Measurements from ENCODE around the gene MYADML2.

- no peak for TF ChIP-seq RAD21 (IDR thresholded peaks at IDR 0.05; ENCODE audit: low read depth)
- TF ChIP-seq TEAD4 (IDR thresholded peaks at IDR 0.05), result no peak
- TF ChIP-seq, protein P1, sequence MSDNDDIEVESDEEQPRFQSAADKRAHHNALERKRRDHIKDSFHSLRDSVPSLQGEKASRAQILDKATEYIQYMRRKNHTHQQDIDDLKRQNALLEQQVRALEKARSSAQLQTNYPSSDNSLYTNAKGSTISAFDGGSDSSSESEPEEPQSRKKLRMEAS (IDR thresholded peaks at IDR 0.05), result no peak
- TF ChIP-seq TCF12 (IDR thresholded peaks at IDR 0.05; ENCODE audit: low read depth), result no peak
- no peak for TF ChIP-seq CEBPB (IDR thresholded peaks at IDR 0.05)
- TF ChIP-seq FOXM1 (IDR thresholded peaks at IDR 0.05; ENCODE audit: borderline replicate concordance, low read depth), result no peak
- no peak for TF ChIP-seq EP300 (IDR thresholded peaks at IDR 0.05; ENCODE audit: borderline replicate concordance)
- TF ChIP-seq YY1 (IDR thresholded peaks at IDR 0.05; ENCODE audit: low read depth), result no peak
- TF ChIP-seq, protein P2, sequence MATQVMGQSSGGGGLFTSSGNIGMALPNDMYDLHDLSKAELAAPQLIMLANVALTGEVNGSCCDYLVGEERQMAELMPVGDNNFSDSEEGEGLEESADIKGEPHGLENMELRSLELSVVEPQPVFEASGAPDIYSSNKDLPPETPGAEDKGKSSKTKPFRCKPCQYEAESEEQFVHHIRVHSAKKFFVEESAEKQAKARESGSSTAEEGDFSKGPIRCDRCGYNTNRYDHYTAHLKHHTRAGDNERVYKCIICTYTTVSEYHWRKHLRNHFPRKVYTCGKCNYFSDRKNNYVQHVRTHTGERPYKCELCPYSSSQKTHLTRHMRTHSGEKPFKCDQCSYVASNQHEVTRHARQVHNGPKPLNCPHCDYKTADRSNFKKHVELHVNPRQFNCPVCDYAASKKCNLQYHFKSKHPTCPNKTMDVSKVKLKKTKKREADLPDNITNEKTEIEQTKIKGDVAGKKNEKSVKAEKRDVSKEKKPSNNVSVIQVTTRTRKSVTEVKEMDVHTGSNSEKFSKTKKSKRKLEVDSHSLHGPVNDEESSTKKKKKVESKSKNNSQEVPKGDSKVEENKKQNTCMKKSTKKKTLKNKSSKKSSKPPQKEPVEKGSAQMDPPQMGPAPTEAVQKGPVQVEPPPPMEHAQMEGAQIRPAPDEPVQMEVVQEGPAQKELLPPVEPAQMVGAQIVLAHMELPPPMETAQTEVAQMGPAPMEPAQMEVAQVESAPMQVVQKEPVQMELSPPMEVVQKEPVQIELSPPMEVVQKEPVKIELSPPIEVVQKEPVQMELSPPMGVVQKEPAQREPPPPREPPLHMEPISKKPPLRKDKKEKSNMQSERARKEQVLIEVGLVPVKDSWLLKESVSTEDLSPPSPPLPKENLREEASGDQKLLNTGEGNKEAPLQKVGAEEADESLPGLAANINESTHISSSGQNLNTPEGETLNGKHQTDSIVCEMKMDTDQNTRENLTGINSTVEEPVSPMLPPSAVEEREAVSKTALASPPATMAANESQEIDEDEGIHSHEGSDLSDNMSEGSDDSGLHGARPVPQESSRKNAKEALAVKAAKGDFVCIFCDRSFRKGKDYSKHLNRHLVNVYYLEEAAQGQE (IDR thresholded peaks at IDR 0.05; ENCODE audit: low read depth), result no peak
- TF ChIP-seq, protein P3, sequence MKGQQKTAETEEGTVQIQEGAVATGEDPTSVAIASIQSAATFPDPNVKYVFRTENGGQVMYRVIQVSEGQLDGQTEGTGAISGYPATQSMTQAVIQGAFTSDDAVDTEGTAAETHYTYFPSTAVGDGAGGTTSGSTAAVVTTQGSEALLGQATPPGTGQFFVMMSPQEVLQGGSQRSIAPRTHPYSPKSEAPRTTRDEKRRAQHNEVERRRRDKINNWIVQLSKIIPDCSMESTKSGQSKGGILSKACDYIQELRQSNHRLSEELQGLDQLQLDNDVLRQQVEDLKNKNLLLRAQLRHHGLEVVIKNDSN (IDR thresholded peaks at IDR 0.05), result no peak
- TF ChIP-seq TAF1 (IDR thresholded peaks at IDR 0.05; ENCODE audit: low read depth), result no peak
- no peak for TF ChIP-seq EGR1 (IDR thresholded peaks at IDR 0.05)
- TF ChIP-seq CREB1 (IDR thresholded peaks at IDR 0.05; ENCODE audit: low read depth), result no peak
- no peak for TF ChIP-seq NFIC (IDR thresholded peaks at IDR 0.05)
These were observed 9.9 kb upstream of the MYADML2 start for GRCh38 chr17:81956607-81957589.
